Stimulated activated memory B cell treated with anti-CD40 and anti-IgM and Interleukin-4, amounts not matched to agents 10 μg/mL and 1 μg/mL and 100 μg/mL, for 72 hours (primary cell): ENCODE results near the gene C19orf47.
"Not testable (repeated sequence)": the region's sequence is repeated elsewhere in the genome, so short reads cannot be mapped to it uniquely, and the experiment has no call there.

Source experiments
- ATAC-seq: fragments of 150-1000 bp; cut with Tn5 transposase; 2 replicates; pipeline ENCODE4 v1.10.0; 2021
- H3K27ac Mint-ChIP-seq: one replicate; pipeline ENCODE4 v1.8.0; 2022; ENCODE audit warnings: mild to moderate bottlenecking, mixed read lengths
- H3K27me3 Mint-ChIP-seq: one replicate; pipeline ENCODE4 v1.8.0; 2022; ENCODE audit warnings: mixed read lengths
- H3K36me3 Mint-ChIP-seq: one replicate; pipeline ENCODE4 v1.8.0; 2022; ENCODE audit warnings: mixed read lengths
- H3K4me1 Mint-ChIP-seq: one replicate; pipeline ENCODE4 v1.8.0; 2022; ENCODE audit warnings: mixed read lengths
- H3K4me3 Mint-ChIP-seq: one replicate; pipeline ENCODE4 v1.8.0; 2022; ENCODE audit warnings: mild to moderate bottlenecking, moderate library complexity, mixed read lengths
- H3K9me3 Mint-ChIP-seq: one replicate; pipeline ENCODE4 v1.8.0; 2022; ENCODE audit warnings: mixed read lengths

C19orf47 gene

DNA sequence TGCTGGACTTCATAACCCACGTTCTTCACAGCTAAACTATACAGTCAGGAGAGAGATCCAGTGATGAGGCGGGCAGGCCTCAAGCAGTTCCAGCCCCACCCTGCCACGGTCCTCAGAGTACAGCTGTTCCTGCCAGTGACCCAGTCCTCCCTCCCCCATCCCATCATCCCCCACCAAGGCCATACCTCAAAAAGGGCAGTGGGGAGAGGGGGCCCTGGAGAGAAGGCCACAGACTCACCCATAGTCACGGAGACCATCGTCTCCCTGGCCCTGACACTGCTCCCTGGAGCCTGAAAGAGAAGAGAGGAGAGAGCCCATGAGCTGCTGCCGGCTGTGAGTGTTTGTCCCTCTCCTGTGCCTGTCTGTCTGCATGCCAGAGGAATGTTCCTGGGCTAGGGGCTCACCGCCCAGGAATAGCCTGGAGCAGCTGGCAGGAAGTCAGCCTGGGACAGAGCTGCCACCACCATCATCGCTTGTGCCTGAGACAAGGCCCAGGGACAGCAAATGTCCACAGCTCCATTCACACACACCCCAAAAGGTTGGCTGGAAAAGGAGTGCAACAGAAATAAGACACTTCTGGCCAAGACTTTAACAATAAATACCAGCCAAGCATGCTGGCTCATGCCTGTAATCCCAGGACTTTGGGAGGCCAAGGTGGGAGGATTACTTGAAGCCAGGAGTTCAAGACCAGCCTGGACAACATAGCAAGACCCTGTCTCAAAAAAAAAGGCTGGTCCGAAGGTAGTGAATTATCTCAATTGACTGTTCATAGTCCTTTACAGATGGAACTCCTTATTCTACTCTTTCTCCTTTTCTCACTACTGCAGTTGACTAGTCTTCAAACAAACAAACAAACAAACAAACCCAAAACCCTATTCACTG is 6.4 kb downstream of the C19orf47 start:
- Mint-ChIP-seq H3K36me3 (peaks cover 24% of the 10 kb centered on the region), H3K27me3 (no peaks in the 10 kb centered on the region), H3K4me3 (no peak overlapping the region), H3K9me3 (no peaks in the 10 kb centered on the region), H3K27ac (no peak overlapping the region), H3K4me1 (peaks cover 4% of the 10 kb centered on the region)
- ATAC-seq, result no peak

GRCh38 chr19:40339018-40339728 is 9.0 kb downstream of the C19orf47 start:
- H3K27me3 Mint-ChIP-seq, result no peaks in the 10 kb centered on the region
- H3K9me3 Mint-ChIP-seq, result no peaks in the 10 kb centered on the region
- H3K36me3 Mint-ChIP-seq, result peaks cover 42% of the 10 kb centered on the region
- no peak overlapping the region for H3K27ac Mint-ChIP-seq
- ATAC-seq, result no peak
- peaks cover 4% of the 10 kb centered on the region for H3K4me1 Mint-ChIP-seq
- H3K4me3 Mint-ChIP-seq, result no peak overlapping the region

GRCh38 chr19:40337594-40337993 is 10.6 kb downstream of the C19orf47 start:
- ATAC-seq, result no peak
- H3K9me3 Mint-ChIP-seq, result no peaks in the 10 kb centered on the region
- H3K27me3 Mint-ChIP-seq, result no peaks in the 10 kb centered on the region
- H3K27ac Mint-ChIP-seq, result no peak overlapping the region
- no peak overlapping the region for H3K4me3 Mint-ChIP-seq
- H3K36me3 Mint-ChIP-seq, result peaks cover 49% of the 10 kb centered on the region
- H3K4me1 Mint-ChIP-seq, result no peaks in the 10 kb centered on the region

DNA sequence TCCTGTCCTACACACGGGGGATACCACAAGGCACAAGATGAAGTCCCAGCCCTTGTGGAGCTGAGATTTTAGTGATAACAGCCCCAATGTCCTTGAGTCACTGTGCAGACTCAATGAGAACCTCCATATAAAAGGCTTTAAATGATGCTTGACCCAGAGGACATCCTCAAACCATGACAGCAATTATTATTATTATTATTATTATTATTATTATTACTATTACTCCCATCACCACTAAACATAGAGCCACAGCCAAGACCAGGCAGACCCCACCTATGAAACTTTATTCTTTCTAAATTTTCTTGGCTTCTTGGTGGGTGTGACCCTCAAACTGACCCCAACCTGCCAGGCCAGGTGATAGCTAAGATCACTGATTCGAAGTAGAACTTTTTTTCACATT is 11.1 kb downstream of the C19orf47 start:
- Mint-ChIP-seq H3K9me3 (no peaks in the 10 kb centered on the region), H3K27me3 (no peaks in the 10 kb centered on the region), H3K27ac (no peak overlapping the region), H3K36me3 (peaks cover 54% of the 10 kb centered on the region), H3K4me3 (no peak overlapping the region), H3K4me1 (no peaks in the 10 kb centered on the region)
- ATAC-seq, result no peak

DNA sequence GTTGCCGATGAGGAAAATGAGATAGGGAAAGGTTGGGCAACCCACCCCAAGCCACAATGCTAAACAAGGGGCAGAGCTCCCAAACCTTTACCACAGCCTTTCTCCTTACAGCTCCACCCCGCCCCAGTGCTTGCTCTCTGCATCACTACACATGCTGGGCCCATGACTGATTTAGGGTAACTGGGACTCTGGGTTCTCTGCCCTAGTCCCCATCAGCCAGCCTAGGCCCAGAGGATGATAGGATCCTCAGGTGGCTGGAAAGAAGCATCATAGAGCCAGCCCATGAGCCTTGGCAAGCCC is 11.6 kb downstream of the C19orf47 start:
- H3K4me3 Mint-ChIP-seq, result no peak overlapping the region
- H3K27me3 Mint-ChIP-seq, result no peaks in the 10 kb centered on the region
- H3K9me3 Mint-ChIP-seq, result no peaks in the 10 kb centered on the region
- H3K4me1 Mint-ChIP-seq, result no peaks in the 10 kb centered on the region
- H3K27ac Mint-ChIP-seq, result no peak overlapping the region
- H3K36me3 Mint-ChIP-seq, result peaks cover 57% of the 10 kb centered on the region
- ATAC-seq, result no peak

GRCh38 chr19:40335855-40336600 is 12.2 kb downstream of the C19orf47 start:
- Mint-ChIP-seq H3K4me1 (no peaks in the 10 kb centered on the region), H3K27ac (no peak overlapping the region), H3K4me3 (no peak overlapping the region), H3K36me3 (peaks cover 62% of the 10 kb centered on the region), H3K27me3 (no peaks in the 10 kb centered on the region), H3K9me3 (no peaks in the 10 kb centered on the region)
- no peak for ATAC-seq

DNA sequence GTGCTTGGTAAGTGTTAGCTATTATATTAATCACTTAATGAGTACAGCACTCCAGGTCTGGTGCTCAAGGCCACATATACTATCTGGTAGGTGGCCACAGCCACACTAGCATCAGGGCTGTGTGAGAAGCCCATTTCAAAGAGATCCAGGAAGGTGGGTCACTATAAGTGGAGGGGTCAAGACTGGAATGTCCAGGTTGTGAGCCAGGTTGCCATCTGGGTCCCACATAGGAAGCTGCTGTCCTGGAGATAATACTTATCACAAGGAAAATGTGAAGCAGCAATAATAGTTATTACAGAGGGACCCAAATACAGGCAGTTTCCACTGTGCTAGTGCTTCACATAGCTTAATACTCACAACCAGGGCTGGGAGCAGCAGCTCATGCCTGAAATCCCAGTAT is 13.1 kb downstream of the C19orf47 start:
- peaks cover 68% of the 10 kb centered on the region for H3K36me3 Mint-ChIP-seq

GRCh38 chr19:40333083-40333482 is 15.1 kb downstream of the C19orf47 start:
- not testable (repeated sequence) for H3K4me1 Mint-ChIP-seq, H3K27ac Mint-ChIP-seq, H3K27me3 Mint-ChIP-seq, ATAC-seq, H3K4me3 Mint-ChIP-seq, H3K9me3 Mint-ChIP-seq
- H3K36me3 Mint-ChIP-seq, result peaks cover 64% of the 10 kb centered on the region

More for the DNA sequence above, 13.1 kb downstream of the C19orf47 start:
- H3K4me3 Mint-ChIP-seq, result no peak overlapping the region
- no peaks in the 10 kb centered on the region for H3K4me1 Mint-ChIP-seq
- H3K27me3 Mint-ChIP-seq, result no peaks in the 10 kb centered on the region
- ATAC-seq, result no peak
- H3K9me3 Mint-ChIP-seq, result no peaks in the 10 kb centered on the region
- H3K27ac Mint-ChIP-seq, result no peak overlapping the region

DNA sequence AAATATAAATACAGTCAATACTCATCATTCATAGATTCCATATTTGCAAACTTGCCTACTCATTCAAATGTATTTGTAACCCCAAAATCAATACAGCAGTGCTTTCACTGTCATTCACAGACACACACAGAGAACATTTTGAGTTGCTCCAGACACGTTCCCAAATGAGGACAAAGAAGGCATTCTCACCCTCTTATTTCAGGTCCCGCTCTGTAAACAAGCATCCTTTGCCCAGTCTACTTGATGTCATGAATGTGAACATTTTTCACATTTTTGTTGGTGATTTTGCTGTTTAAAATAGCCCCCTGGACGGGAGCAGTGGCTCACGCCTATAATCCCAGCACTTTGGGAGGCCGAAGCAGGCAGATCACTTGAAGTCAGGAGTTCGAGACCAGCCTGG is 15.5 kb downstream of the C19orf47 start:
- Mint-ChIP-seq H3K4me3 (no peak overlapping the region), H3K9me3 (no peaks in the 10 kb centered on the region), H3K36me3 (peaks cover 68% of the 10 kb centered on the region), H3K4me1 (no peaks in the 10 kb centered on the region), H3K27ac (no peak overlapping the region), H3K27me3 (no peaks in the 10 kb centered on the region)
- ATAC-seq, result no peak

- Mint-ChIP-seq H3K4me1 (no peaks in the 10 kb centered on the region), H3K9me3 (no peaks in the 10 kb centered on the region), H3K27ac (no peak overlapping the region), H3K4me3 (no peak overlapping the region), H3K27me3 (no peaks in the 10 kb centered on the region), H3K36me3 (peaks cover 75% of the 10 kb centered on the region)
- ATAC-seq, result no peak
Measured at GRCh38 chr19:40331052-40331451, 17.1 kb downstream of the C19orf47 start.

DNA sequence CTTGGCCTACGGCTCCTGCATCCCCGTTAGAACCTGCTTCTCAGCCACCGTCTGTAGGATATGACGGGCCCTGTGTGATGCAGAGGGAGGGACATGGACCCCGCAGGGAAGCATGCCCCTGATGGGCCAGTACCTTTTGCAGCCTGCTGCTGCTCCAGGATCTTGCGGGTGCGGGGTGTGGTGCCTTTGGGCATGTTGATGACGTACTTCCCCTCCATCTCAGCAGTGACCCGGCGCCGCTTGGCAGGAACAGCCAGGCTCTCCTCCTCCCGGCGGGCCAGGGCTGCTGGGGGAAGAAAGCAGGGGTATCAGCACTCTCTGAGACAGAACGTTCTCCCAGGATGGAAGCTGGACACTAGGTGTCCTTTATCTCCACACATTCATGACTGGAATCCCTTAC is 22.0 kb downstream of the C19orf47 start:
- H3K27ac Mint-ChIP-seq, result no peak overlapping the region
- peaks cover 80% of the 10 kb centered on the region for H3K36me3 Mint-ChIP-seq
- H3K27me3 Mint-ChIP-seq, result no peaks in the 10 kb centered on the region
- no peak overlapping the region for H3K4me3 Mint-ChIP-seq
- ATAC-seq, result no peak
- H3K4me1 Mint-ChIP-seq, result no peaks in the 10 kb centered on the region
- H3K9me3 Mint-ChIP-seq, result no peaks in the 10 kb centered on the region

DNA sequence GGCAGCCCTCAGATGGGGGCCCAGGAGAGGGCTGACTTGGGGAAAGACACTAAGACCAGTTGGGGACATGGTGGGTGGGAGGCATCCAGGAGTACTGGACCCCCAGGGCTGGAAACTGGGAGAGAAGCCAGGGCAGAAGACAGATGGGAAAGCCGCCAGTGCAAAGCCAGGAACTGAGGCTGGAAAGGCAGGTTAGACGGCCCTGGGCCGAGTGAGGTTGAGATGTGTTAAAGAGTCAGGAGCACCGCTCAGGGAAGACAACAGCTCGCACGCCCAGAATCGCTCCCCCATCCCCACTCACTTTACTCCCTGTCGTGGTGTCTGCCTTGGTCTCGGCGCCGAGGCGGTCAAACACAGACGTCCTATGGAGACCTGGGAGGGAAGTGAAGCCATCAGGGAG is 24.5 kb downstream of the C19orf47 start:
- no peaks in the 10 kb centered on the region for H3K4me1 Mint-ChIP-seq
- no peak for ATAC-seq
- no peaks in the 10 kb centered on the region for H3K27me3 Mint-ChIP-seq
- H3K4me3 Mint-ChIP-seq, result no peak overlapping the region
- peaks cover 82% of the 10 kb centered on the region for H3K36me3 Mint-ChIP-seq
- no peaks in the 10 kb centered on the region for H3K9me3 Mint-ChIP-seq
- no peak overlapping the region for H3K27ac Mint-ChIP-seq

- no peaks in the 10 kb centered on the region for H3K4me1 Mint-ChIP-seq
- H3K27me3 Mint-ChIP-seq, result no peaks in the 10 kb centered on the region
- no peaks in the 10 kb centered on the region for H3K9me3 Mint-ChIP-seq
- peaks cover 80% of the 10 kb centered on the region for H3K36me3 Mint-ChIP-seq
- no peak overlapping the region for H3K4me3 Mint-ChIP-seq
- no peak overlapping the region for H3K27ac Mint-ChIP-seq
- no peak for ATAC-seq
Measured at GRCh38 chr19:40322951-40323615, 25.1 kb downstream of the C19orf47 start.

DNA sequence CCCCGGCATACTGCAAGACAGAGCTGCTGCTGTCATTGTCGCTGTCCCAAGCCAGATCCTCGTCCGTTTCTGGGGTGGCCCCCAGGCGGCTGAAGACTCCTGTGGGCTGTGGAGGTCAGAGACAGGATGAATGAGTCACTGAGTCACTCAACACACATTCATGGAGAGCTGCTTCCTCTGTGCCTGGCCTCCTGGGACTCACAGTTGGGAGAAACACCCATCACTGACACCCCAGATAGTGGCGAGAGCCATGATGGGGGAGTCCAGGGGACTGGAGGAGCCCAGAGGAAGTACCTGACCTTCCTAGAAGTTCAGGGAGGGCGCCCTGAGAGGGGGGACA is 26.0 kb downstream of the C19orf47 start:
- Mint-ChIP-seq H3K36me3 (peaks cover 71% of the 10 kb centered on the region), H3K27ac (no peak overlapping the region), H3K4me3 (no peak overlapping the region)

GRCh38 chr19:40321566-40322270 is 26.5 kb downstream of the C19orf47 start:
- Mint-ChIP-seq H3K27ac (no peak overlapping the region), H3K4me3 (no peak overlapping the region), H3K27me3 (no peaks in the 10 kb centered on the region), H3K36me3 (peaks cover 68% of the 10 kb centered on the region), H3K4me1 (no peaks in the 10 kb centered on the region), H3K9me3 (no peaks in the 10 kb centered on the region)
- ATAC-seq, result no peak

More for the DNA sequence above, 26.0 kb downstream of the C19orf47 start:
- no peak for ATAC-seq
- Mint-ChIP-seq H3K27me3 (no peaks in the 10 kb centered on the region), H3K4me1 (no peaks in the 10 kb centered on the region), H3K9me3 (no peaks in the 10 kb centered on the region)
